Peyer's patch (tissue), 4 donors: ENCODE results near the gene DIPK1A. TPM values are rescaled to one million over a fixed set of nuclear protein-coding genes. Genes with fewer than 3 reads are reported as not detected.

Experiments used
- DNase-seq, 3 donors: peaks; one replicate each; pipeline ENCODE4 v3.0.0-alpha.2; 2017 to 2019
- H3K27ac ChIP-seq, 4 donors: fragments of 200-600 bp; sonication (generic); one replicate each; pipeline ENCODE4 v1.5.1; 2016 to 2019
- H3K27me3 ChIP-seq, 2 donors: fragments of 200-600 bp; sonication (generic); one replicate each; pipeline ENCODE4 v1.5.1; 2019
- H3K36me3 ChIP-seq, 3 donors: fragments of 200-600 bp; sonication (generic); one replicate each; pipeline ENCODE4 v1.5.1; 2016 to 2019
- H3K4me1 ChIP-seq, 4 donors: fragments of 200-600 bp; sonication (generic); one replicate each; pipeline ENCODE4 v1.5.1; 2016 to 2019
- H3K4me3 ChIP-seq, 4 donors: fragments of 200-600 bp; sonication (generic); 1 replicate in 3 of 4; 2 replicates in 1 of 4; pipeline ENCODE4 v1.5.1; 2016 to 2019; ENCODE audit warnings: mild to moderate bottlenecking in 1 of 4
- H3K9me3 ChIP-seq, 4 donors: fragments of 200-600 bp; sonication (generic); one replicate each; pipeline ENCODE4 v1.5.1; 2016 to 2019; ENCODE audit warnings: mild to moderate bottlenecking in 1 of 4
- CTCF ChIP-seq, 6 experiments: fragments of 450-650 bp in 4 of 6; fragments of 200-600 bp in 2 of 6; sonication (generic) in 1 of 6; IDR thresholded peaks; one replicate each; pipeline ENCODE4 v1.5.1; 2017 to 2019; ENCODE audit warnings: antibody characterized with exemption in 6 of 6, mild to moderate bottlenecking in 3 of 6, moderate library complexity in 1 of 6
- POLR2A ChIP-seq, 2 donors: fragments of 450-650 bp; IDR thresholded peaks; one replicate each; pipeline ENCODE4 v1.5.1; 2017; ENCODE audit warnings: antibody characterized with exemption in 2 of 2, mild to moderate bottlenecking in 2 of 2, moderate library complexity in 2 of 2
- total RNA-seq, 4 donors: library from RNA; depleted of rRNA; stranded (reverse); fragments of >200 nt; gene quantifications; one replicate each; pipeline ENCODE4 v1.1.0, GENCODE V29; 2016

The DIPK1A gene
- total RNA-seq, 4 donors from 2014 or later = 5.1 to 12.4 (median 7.8) TPM

- DNase-seq = no peak
- H3K4me3 ChIP-seq = no peak overlapping the region
These were observed 34.4 kb downstream of the DIPK1A start for GRCh38 chr1:92926873-92927272.

GRCh38 chr1:92924501-92924900, 36.8 kb downstream of the DIPK1A start:
- H3K27me3 ChIP-seq = no peaks in the 10 kb centered on the region
- H3K27ac ChIP-seq = peak overlapping the region in 2 of 4 donors; percentile 16 to 28
- no peaks in the 10 kb centered on the region for H3K4me1 ChIP-seq
- no peak overlapping the region for H3K4me3 ChIP-seq
- H3K9me3 ChIP-seq = no peaks in the 10 kb centered on the region
- no peaks in the 10 kb centered on the region for H3K36me3 ChIP-seq
- no peak for TF ChIP-seq CTCF (IDR thresholded peaks at IDR 0.05)
- TF ChIP-seq POLR2A (IDR thresholded peaks at IDR 0.05) = no peak
- DNase-seq = no peak

More at GRCh38 chr1:92926873-92927272, 34.4 kb downstream of the DIPK1A start:
- no peak overlapping the region for H3K27ac ChIP-seq
- no peaks in the 10 kb centered on the region for H3K27me3 ChIP-seq
- no peaks in the 10 kb centered on the region for H3K36me3 ChIP-seq
- no peaks in the 10 kb centered on the region for H3K4me1 ChIP-seq
- no peaks in the 10 kb centered on the region for H3K9me3 ChIP-seq
- TF ChIP-seq CTCF (IDR thresholded peaks at IDR 0.05) (no peak), POLR2A (IDR thresholded peaks at IDR 0.05) (no peak)

GRCh38 chr1:92923664-92924063, 37.6 kb downstream of the DIPK1A start:
- TF ChIP-seq CTCF (IDR thresholded peaks at IDR 0.05) (no peak), POLR2A (IDR thresholded peaks at IDR 0.05) (no peak)
- Histone ChIP-seq H3K4me1 (no peaks in the 10 kb centered on the region), H3K27ac (peak overlapping the region in 1 of 4 donors; percentile 42), H3K9me3 (no peaks in the 10 kb centered on the region), H3K27me3 (no peaks in the 10 kb centered on the region), H3K36me3 (no peaks in the 10 kb centered on the region), H3K4me3 (no peak overlapping the region)
- no peak for DNase-seq

GRCh38 chr1:92922356-92923035, 38.8 kb downstream of the DIPK1A start:
- Histone ChIP-seq H3K9me3 (no peaks in the 10 kb centered on the region), H3K4me3 (no peak overlapping the region), H3K36me3 (no peaks in the 10 kb centered on the region), H3K4me1 (no peaks in the 10 kb centered on the region), H3K27ac (peak overlapping the region in 2 of 4 donors; percentile 23 to 42), H3K27me3 (no peaks in the 10 kb centered on the region)
- DNase-seq = no peak
- TF ChIP-seq CTCF (IDR thresholded peaks at IDR 0.05) = no peak
- TF ChIP-seq POLR2A (IDR thresholded peaks at IDR 0.05) = no peak

GRCh38 chr1:92921031-92922023, 39.9 kb downstream of the DIPK1A start:
- Histone ChIP-seq H3K27ac (peak overlapping the region in 3 of 4 donors; percentile 30 to 48 (median 37)), H3K27me3 (no peaks in the 10 kb centered on the region), H3K4me3 (no peak overlapping the region), H3K9me3 (no peaks in the 10 kb centered on the region), H3K36me3 (no peaks in the 10 kb centered on the region), H3K4me1 (no peaks in the 10 kb centered on the region)
- TF ChIP-seq CTCF (IDR thresholded peaks at IDR 0.05) = no peak
- no peak for TF ChIP-seq POLR2A (IDR thresholded peaks at IDR 0.05)
- DNase-seq = no peak
